Tibial nerve (tissue), 4 donors: ENCODE data around the gene IARS1.

Experiments
- EP300 ChIP-seq, 2 donors: sonication (generic); formaldehyde crosslinking; IDR thresholded peaks; one replicate each; pipeline ENCODE4 v1.6.1; 2017; ENCODE audit warnings: antibody characterized with exemption in 2 of 2, mild to moderate bottlenecking in 1 of 2
- POLR2A ChIP-seq, 2 donors: fragments of 450-650 bp; IDR thresholded peaks; one replicate each; pipeline ENCODE4 v1.6.1; 2017; ENCODE audit warnings: antibody characterized with exemption in 2 of 2, mild to moderate bottlenecking in 2 of 2, moderate library complexity in 2 of 2
- TF ChIP-seq, protein P1 (sequence below), 5 experiments: fragments of 200-600 bp in 3 of 5; fragments of 450-650 bp in 2 of 5; sonication (generic) in 3 of 5; IDR thresholded peaks; one replicate each; pipeline ENCODE4 v1.5.1; 2016 to 2019; ENCODE audit warnings: antibody characterized with exemption in 5 of 5, mild to moderate bottlenecking in 3 of 5, moderate library complexity in 2 of 5

DNA sequence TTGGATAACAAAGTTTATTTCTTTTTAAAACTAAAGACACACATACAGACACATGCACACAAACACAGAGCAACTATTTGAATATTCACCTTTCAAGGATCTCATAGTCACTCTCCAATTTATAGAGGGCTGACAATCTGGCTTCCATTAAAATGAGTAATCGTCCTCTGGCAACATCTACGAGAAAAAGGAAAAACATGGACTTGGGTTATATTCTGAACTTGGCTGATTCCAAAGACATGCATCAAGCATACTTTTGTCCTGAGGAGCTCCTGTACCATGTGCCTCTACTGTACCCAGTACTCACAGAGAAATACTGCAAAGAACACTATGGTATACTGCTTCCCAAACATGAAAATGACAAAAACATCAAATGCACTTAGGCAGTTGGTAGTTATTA, 15.4 kb downstream of the IARS1 start:
- TF ChIP-seq, protein P1, sequence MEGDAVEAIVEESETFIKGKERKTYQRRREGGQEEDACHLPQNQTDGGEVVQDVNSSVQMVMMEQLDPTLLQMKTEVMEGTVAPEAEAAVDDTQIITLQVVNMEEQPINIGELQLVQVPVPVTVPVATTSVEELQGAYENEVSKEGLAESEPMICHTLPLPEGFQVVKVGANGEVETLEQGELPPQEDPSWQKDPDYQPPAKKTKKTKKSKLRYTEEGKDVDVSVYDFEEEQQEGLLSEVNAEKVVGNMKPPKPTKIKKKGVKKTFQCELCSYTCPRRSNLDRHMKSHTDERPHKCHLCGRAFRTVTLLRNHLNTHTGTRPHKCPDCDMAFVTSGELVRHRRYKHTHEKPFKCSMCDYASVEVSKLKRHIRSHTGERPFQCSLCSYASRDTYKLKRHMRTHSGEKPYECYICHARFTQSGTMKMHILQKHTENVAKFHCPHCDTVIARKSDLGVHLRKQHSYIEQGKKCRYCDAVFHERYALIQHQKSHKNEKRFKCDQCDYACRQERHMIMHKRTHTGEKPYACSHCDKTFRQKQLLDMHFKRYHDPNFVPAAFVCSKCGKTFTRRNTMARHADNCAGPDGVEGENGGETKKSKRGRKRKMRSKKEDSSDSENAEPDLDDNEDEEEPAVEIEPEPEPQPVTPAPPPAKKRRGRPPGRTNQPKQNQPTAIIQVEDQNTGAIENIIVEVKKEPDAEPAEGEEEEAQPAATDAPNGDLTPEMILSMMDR (IDR thresholded peaks at IDR 0.05), result no peak
- TF ChIP-seq POLR2A (IDR thresholded peaks at IDR 0.05), result no peak
- TF ChIP-seq EP300 (IDR thresholded peaks at IDR 0.05), result no peak
